DOHH2 (cell line): ENCODE results near the gene MORC1.
"Not testable (repeated sequence)": the region's sequence is repeated elsewhere in the genome, so short reads cannot be mapped to it uniquely, and the experiment has no call there.

Source experiments
- H3F3A ChIP-seq: fragments of 200-600 bp; sonication (generic), shearing (Covaris generic); 2 replicates; pipeline ENCODE4 v1.6.0; 2016; ENCODE audit warnings: antibody characterized with exemption, mild to moderate bottlenecking; ENCODE audit not compliant: control insufficient read depth, insufficient read depth
- H3K27ac ChIP-seq: fragments of 200-600 bp; sonication (generic); 2 replicates; pipeline ENCODE4 v1.5.1; 2014; ENCODE audit warnings: low read depth, mild to moderate bottlenecking, low read length, moderate library complexity
- H3K27me3 ChIP-seq: fragments of 200-600 bp; sonication (generic); 2 replicates; pipeline ENCODE4 v1.6.1; 2014; ENCODE audit warnings: mild to moderate bottlenecking, low read length, mixed read lengths; ENCODE audit not compliant: control insufficient read depth
- H3K36me3 ChIP-seq: fragments of 200-600 bp; sonication (generic); 2 replicates; pipeline ENCODE4 v1.6.1; 2014; ENCODE audit warnings: mild to moderate bottlenecking, low read length, moderate library complexity, mixed read lengths; ENCODE audit not compliant: control insufficient read depth
- H3K4me1 ChIP-seq: fragments of 200-600 bp; sonication (generic); 2 replicates; pipeline ENCODE4 v1.6.1; 2014; ENCODE audit warnings: mild to moderate bottlenecking, low read length, mixed read lengths; ENCODE audit not compliant: control insufficient read depth
- H3K4me2 ChIP-seq: fragments of 200-600 bp; sonication (generic); 2 replicates; pipeline ENCODE4 v1.6.0; 2014; ENCODE audit warnings: mild to moderate bottlenecking, low read length, moderate library complexity
- H3K4me3 ChIP-seq: fragments of 200-600 bp; sonication (generic); 2 replicates; pipeline ENCODE4 v1.5.1; 2014; ENCODE audit warnings: mild to moderate bottlenecking, low read length, mixed read lengths
- H3K79me2 ChIP-seq: fragments of 200-600 bp; sonication (generic); 2 replicates; pipeline ENCODE4 v1.6.1; 2014; ENCODE audit warnings: mild to moderate bottlenecking, low read length, mixed read lengths; ENCODE audit not compliant: control insufficient read depth
- H3K9me2 ChIP-seq: fragments of 200-600 bp; sonication (generic); replicated peaks from 2 replicates; pipeline ENCODE4 v1.6.1; 2014; ENCODE audit warnings: mild to moderate bottlenecking, low read length, mixed read lengths; ENCODE audit not compliant: control insufficient read depth
- H3K9me3 ChIP-seq: fragments of 200-600 bp; sonication (generic); 2 replicates; pipeline ENCODE4 v1.6.1; 2014; ENCODE audit warnings: antibody characterized with exemption, low read length, mixed read lengths; ENCODE audit not compliant: control insufficient read depth, insufficient read depth
- H4K20me1 ChIP-seq: fragments of 200-600 bp; sonication (generic); 2 replicates; pipeline ENCODE4 v1.6.0; 2014; ENCODE audit warnings: low read depth, mild to moderate bottlenecking, antibody characterized with exemption, low read length, moderate library complexity; ENCODE audit not compliant: control insufficient read depth, insufficient read depth
- EZH2phosphoT487 ChIP-seq: fragments of 200-600 bp; sonication (generic); IDR thresholded peaks from 2 replicates; pipeline ENCODE4 v1.6.1; 2017; ENCODE audit warnings: borderline replicate concordance, mild to moderate bottlenecking, antibody characterized with exemption, low read length, moderate library complexity, mixed read lengths
- TF ChIP-seq, protein P1 (sequence below): fragments of 200-600 bp; sonication (generic); IDR thresholded peaks from one replicate; pipeline ENCODE4 v1.5.1; 2014; ENCODE audit warnings: antibody characterized with exemption, mild to moderate bottlenecking, low read depth, low read length; ENCODE audit not compliant: poor library complexity, severe bottlenecking

The MORC1 gene

DNA sequence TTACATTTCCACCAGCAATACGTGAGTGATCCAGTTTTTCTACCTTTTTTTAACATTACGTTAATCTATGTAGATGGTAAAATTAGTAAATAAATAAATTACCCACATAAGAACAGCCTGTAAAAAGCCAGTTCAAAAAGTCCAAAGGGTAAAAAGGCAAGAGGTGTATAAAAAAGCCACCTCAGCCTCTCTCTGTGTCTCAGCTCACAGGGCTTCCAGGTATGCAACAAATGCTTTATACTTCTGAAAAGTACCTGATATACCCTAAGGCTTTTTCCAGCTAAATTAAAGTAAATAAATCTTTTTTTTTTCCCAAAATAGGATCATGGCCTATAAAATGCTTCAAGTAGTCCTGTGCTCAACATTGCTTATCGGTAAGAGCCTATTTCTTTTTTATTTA, 18.6 kb upstream of the MORC1 start, which contains the start of gene C3orf85:
TSS of gene C3orf85 (plus strand) at position 197 of the 400 bp plus-strand sequence. CDS start at position 326, 129 bp downstream.
- no peak within 1 kb of the TSS for H3K27ac ChIP-seq
- H3K9me3 ChIP-seq: no peaks in the 10 kb centered on the region
- no peaks in the 10 kb centered on the region for H3F3A ChIP-seq
- H3K36me3 ChIP-seq: no peaks in the 10 kb centered on the region
- H3K4me1 ChIP-seq: no peaks in the 10 kb centered on the region
- H4K20me1 ChIP-seq: no peaks in the 10 kb centered on the region
- H3K27me3 ChIP-seq: no peaks in the 10 kb centered on the region
- TF ChIP-seq, protein P1, sequence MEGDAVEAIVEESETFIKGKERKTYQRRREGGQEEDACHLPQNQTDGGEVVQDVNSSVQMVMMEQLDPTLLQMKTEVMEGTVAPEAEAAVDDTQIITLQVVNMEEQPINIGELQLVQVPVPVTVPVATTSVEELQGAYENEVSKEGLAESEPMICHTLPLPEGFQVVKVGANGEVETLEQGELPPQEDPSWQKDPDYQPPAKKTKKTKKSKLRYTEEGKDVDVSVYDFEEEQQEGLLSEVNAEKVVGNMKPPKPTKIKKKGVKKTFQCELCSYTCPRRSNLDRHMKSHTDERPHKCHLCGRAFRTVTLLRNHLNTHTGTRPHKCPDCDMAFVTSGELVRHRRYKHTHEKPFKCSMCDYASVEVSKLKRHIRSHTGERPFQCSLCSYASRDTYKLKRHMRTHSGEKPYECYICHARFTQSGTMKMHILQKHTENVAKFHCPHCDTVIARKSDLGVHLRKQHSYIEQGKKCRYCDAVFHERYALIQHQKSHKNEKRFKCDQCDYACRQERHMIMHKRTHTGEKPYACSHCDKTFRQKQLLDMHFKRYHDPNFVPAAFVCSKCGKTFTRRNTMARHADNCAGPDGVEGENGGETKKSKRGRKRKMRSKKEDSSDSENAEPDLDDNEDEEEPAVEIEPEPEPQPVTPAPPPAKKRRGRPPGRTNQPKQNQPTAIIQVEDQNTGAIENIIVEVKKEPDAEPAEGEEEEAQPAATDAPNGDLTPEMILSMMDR: no peak
- no peak for TF ChIP-seq EZH2phosphoT487
- no peak within 1 kb of the TSS for H3K4me3 ChIP-seq
- no peaks in the 10 kb centered on the region for H3K9me2 ChIP-seq
- no peaks in the 10 kb centered on the region for H3K79me2 ChIP-seq
- no peak within 1 kb of the TSS for H3K4me2 ChIP-seq

DNA sequence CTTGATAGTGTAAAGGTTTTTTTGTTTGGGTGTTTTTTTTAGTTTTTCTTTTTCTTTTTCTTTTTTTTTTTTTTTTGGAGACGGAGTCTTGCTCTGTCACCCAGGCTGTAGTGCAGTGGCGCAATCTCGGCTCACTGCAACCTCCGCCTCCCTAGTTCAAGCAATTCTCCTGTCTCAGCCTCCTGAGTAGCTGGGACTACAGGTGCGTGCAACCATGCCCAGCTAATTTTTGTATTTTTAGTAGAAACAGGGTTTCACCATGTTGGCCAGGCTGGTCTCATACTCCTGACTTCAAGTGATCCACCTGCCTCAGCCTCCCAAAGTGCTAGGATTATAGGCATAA, 15.5 kb upstream of the MORC1 start:
- not testable (repeated sequence) for H3K27ac ChIP-seq, H3K4me2 ChIP-seq, H3K27me3 ChIP-seq, H3K36me3 ChIP-seq, H4K20me1 ChIP-seq, H3K9me2 ChIP-seq, H3K9me3 ChIP-seq, H3K4me3 ChIP-seq, H3K79me2 ChIP-seq, H3F3A ChIP-seq, H3K4me1 ChIP-seq

DNA sequence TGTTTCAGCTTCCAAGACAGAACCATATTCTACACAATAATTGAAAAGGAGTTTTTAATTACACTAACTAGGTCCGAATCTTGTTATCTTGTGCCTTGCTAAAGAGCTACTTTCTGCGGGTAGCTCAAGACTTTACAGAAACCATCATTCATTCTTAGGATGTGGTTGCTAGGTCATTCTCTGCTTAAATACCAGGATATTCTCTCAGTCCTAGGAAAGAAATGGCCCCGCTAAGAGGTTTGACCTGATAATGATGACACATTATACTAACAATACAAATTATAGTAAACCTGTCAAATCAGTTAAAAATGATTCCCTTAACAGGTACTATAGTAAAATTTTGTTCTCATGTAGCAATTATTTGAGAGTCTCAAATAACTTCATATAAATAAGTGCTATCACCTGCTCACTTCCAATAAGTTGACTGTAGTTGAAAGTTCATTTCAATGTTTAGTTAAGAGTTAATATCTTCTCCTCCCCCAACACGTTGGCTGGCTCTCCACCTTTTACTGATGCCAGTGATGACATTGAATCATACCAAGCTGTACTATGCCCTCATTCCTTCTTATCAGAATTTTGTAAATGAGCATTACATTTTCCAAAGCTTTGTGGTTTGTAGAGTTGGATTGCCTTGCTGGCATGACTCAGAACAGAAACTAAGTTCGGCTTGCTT, 15.0 kb upstream of the MORC1 start:
- H3F3A ChIP-seq: no peaks in the 10 kb centered on the region
- TF ChIP-seq, protein P1: no peak
- no peak for TF ChIP-seq EZH2phosphoT487
- no peak overlapping the region for H3K27ac ChIP-seq
- H3K4me2 ChIP-seq: no peak overlapping the region
- no peaks in the 10 kb centered on the region for H3K9me3 ChIP-seq
- no peaks in the 10 kb centered on the region for H3K27me3 ChIP-seq
- no peaks in the 10 kb centered on the region for H3K9me2 ChIP-seq
- no peaks in the 10 kb centered on the region for H3K79me2 ChIP-seq
- H4K20me1 ChIP-seq: no peaks in the 10 kb centered on the region
- no peaks in the 10 kb centered on the region for H3K36me3 ChIP-seq
- no peak overlapping the region for H3K4me3 ChIP-seq
- no peaks in the 10 kb centered on the region for H3K4me1 ChIP-seq

DNA sequence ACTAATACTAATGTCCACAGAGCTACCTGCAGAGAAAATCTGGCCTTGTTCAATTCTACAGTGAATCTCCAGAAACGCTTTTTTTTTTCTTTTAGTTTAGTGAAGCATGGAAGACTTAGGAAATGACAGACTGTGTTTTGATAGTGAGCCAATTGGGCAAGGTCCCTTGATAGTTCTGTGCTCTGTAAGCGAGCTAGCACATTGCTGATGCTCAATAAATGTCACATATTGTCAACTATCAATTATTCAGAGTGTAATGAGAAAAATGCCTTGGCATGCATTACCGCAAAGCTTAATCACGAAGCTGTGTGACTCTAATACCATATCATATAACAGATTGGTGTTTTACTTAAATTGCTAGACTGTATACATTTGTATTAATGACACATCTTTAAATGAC, 13.3 kb upstream of the MORC1 start:
- no peaks in the 10 kb centered on the region for H3F3A ChIP-seq
- no peaks in the 10 kb centered on the region for H3K36me3 ChIP-seq
- H4K20me1 ChIP-seq: no peaks in the 10 kb centered on the region
- no peak overlapping the region for H3K27ac ChIP-seq
- H3K27me3 ChIP-seq: no peaks in the 10 kb centered on the region
- H3K4me2 ChIP-seq: no peak overlapping the region
- no peaks in the 10 kb centered on the region for H3K4me1 ChIP-seq
- H3K9me2 ChIP-seq: no peaks in the 10 kb centered on the region
- no peak for TF ChIP-seq EZH2phosphoT487
- TF ChIP-seq, protein P1: no peak
- no peak overlapping the region for H3K4me3 ChIP-seq
- no peaks in the 10 kb centered on the region for H3K9me3 ChIP-seq
- H3K79me2 ChIP-seq: no peaks in the 10 kb centered on the region
